Kidney (tissue), 14 donors: Measurements from ENCODE around the gene CCNY. TPM values are rescaled to one million over a fixed set of nuclear protein-coding genes. Genes with fewer than 3 reads are reported as not detected.

Experiments
- DNase-seq, 5 donors: peaks; one replicate each; pipeline ENCODE4 v3.0.0-alpha.2; 2013 to 2020
- FAIRE-seq: peaks from 2 replicates; lab custom pipeline; 2012; peaks lifted over from hg19 to GRCh38; lab: Jason Lieb, UNC
- H3K27ac ChIP-seq, 2 donors: one replicate each; pipeline ENCODE4 v1.7.0; 2013; ENCODE audit warnings: low read depth in 2 of 2, low read length in 2 of 2, inconsistent platforms in 1 of 2
- H3K27me3 ChIP-seq: one replicate; pipeline ENCODE4 v1.7.1; 2013; ENCODE audit warnings: low read length, inconsistent platforms; ENCODE audit not compliant: control insufficient read depth, insufficient read depth
- H3K36me3 ChIP-seq, 3 donors: one replicate each; pipeline versions ENCODE4 v1.7.0 to v1.7.1; 2013; ENCODE audit warnings: low read length in 3 of 3, control low read depth in 1 of 3, inconsistent platforms in 1 of 3; ENCODE audit not compliant: insufficient read depth in 3 of 3, control insufficient read depth in 2 of 3
- H3K4me1 ChIP-seq, 3 donors: one replicate each; pipeline versions ENCODE4 v1.7.0 to v1.7.1; 2013; ENCODE audit warnings: low read length in 3 of 3, inconsistent platforms in 1 of 3, low read depth in 1 of 3; ENCODE audit not compliant: control insufficient read depth in 2 of 3, insufficient read depth in 2 of 3
- H3K4me3 ChIP-seq, 3 donors: one replicate each; pipeline versions ENCODE4 v1.7.0 to v1.8.1; 2013; ENCODE audit warnings: low read length in 3 of 3, control low read depth in 1 of 3, inconsistent platforms in 1 of 3
- H3K9ac ChIP-seq, 3 donors: one replicate each; pipeline versions ENCODE4 v1.7.0 to v1.7.1; 2013; ENCODE audit warnings: low read length in 3 of 3, control low read depth in 1 of 3, inconsistent platforms in 1 of 3
- H3K9me3 ChIP-seq, 3 donors: one replicate each; pipeline versions ENCODE4 v1.7.0 to v1.7.1; 2013; ENCODE audit warnings: low read length in 3 of 3, control low read depth in 1 of 3, inconsistent platforms in 1 of 3; ENCODE audit not compliant: control insufficient read depth in 2 of 3, insufficient read depth in 1 of 3
- CTCF ChIP-seq: IDR thresholded peaks from 3 replicates; pipeline ENCODE4 v1.5.1; 2012; ENCODE audit warnings: mild to moderate bottlenecking, moderate library complexity, borderline replicate concordance; ENCODE audit not compliant: insufficient read depth; ENCODE audit errors: extremely low read depth
- intact Hi-C: fragments of 100-400 bp; cut with DNase I; formaldehyde crosslinking; loops from one replicate; pipeline ENCODE4 v1.11.1; 2022
- polyA plus RNA-seq: library from polyadenylated mRNA; stranded (reverse); fragments of 350-450 nt; fragmentation: Illumina TruSeq; extraction: RNeasy Lipid Tissue Mini Kit (QIAGEN cat#74804); gene quantifications from one replicate; pipeline ENCODE4 v1.2.3, GENCODE V29; 2014; ENCODE audit warnings: low read depth, low replicate concordance; ENCODE audit not compliant: insufficient read depth
- total RNA-seq: library from RNA; stranded (reverse); fragmentation: NEBNext Ultra II Directional; extraction: Animal tissue kit (Norgen Biotek cat#: 25700); gene quantifications from one replicate; pipeline ENCODE4 v1.2.1, GENCODE V29; 2021
- donor health status: control.
- donor health status: control.
- donor health status: control.
- donor health status: control.
- donor health status: control.
- donor health status: DM: yes; HTN: yes; CAD: no.
- donor health status: Normal renal cell carcinoma (clear cell type).

The CCNY gene
- total and polyA plus RNA-seq, 2 donors from 2014 or later = 45.6 to 77.2 TPM

GRCh38 chr10:35364808-35365207 lies 28.5 kb downstream of the CCNY start:
- no peaks in the 10 kb centered on the region for H3K36me3 ChIP-seq
- intact Hi-C loops = no loop called here
- no peak overlapping the region for H3K4me3 ChIP-seq
- H3K27ac ChIP-seq = no peak overlapping the region
- H3K9ac ChIP-seq = no peak overlapping the region
- no peak for TF ChIP-seq CTCF
- no peak for FAIRE-seq
- peaks cover 5 to 18% (median 8%) of the 10 kb centered on the region in 3 donors for H3K4me1 ChIP-seq
- DNase-seq = no peak
- no peaks in the 10 kb centered on the region for H3K27me3 ChIP-seq
- no peaks in the 10 kb centered on the region for H3K9me3 ChIP-seq

GRCh38 chr10:35365994-35366393 lies 29.7 kb downstream of the CCNY start:
- no peak overlapping the region for H3K9ac ChIP-seq
- DNase-seq = no peak

GRCh38 chr10:35367107-35367859 lies 31.0 kb downstream of the CCNY start:
- TF ChIP-seq CTCF = no peak
- no peaks in the 10 kb centered on the region for H3K9me3 ChIP-seq
- no peak overlapping the region for H3K4me3 ChIP-seq
- no peak overlapping the region for H3K27ac ChIP-seq
- H3K4me1 ChIP-seq = peaks cover 5 to 31% (median 15%) of the 10 kb centered on the region in 3 donors
- DNase-seq (no peak), FAIRE-seq (no peak)
- intact Hi-C loops = no loop called here
- H3K9ac ChIP-seq = no peak overlapping the region
- no peaks in the 10 kb centered on the region for H3K36me3 ChIP-seq
- no peaks in the 10 kb centered on the region for H3K27me3 ChIP-seq

More at GRCh38 chr10:35365994-35366393, 29.7 kb downstream of the CCNY start:
- Histone ChIP-seq H3K36me3 (no peaks in the 10 kb centered on the region), H3K27me3 (no peaks in the 10 kb centered on the region), H3K9me3 (no peaks in the 10 kb centered on the region), H3K4me1 (peaks cover 5 to 18% (median 8%) of the 10 kb centered on the region in 3 donors), H3K4me3 (no peak overlapping the region), H3K27ac (no peak overlapping the region)
- intact Hi-C loops = no loop called here
- FAIRE-seq = no peak
- no peak for TF ChIP-seq CTCF
